Gastroesophageal sphincter (tissue), 3 donors: ENCODE measurements around the gene C8A.

Experiments
- EP300 ChIP-seq: sonication (generic); formaldehyde crosslinking; IDR thresholded peaks from one replicate; pipeline ENCODE4 v1.6.1; 2017; ENCODE audit warnings: antibody characterized with exemption, mild to moderate bottlenecking
- POLR2A ChIP-seq, 2 donors: fragments of 450-650 bp; IDR thresholded peaks; one replicate each; pipeline ENCODE4 v1.6.1; 2017; ENCODE audit warnings: antibody characterized with exemption in 2 of 2, mild to moderate bottlenecking in 2 of 2, moderate library complexity in 1 of 2
- POLR2AphosphoS5 ChIP-seq: sonication (generic); formaldehyde crosslinking; IDR thresholded peaks from one replicate; pipeline ENCODE4 v1.6.1; 2017; ENCODE audit warnings: antibody characterized with exemption
- TF ChIP-seq, protein P1 (sequence below), 4 experiments: fragments of 200-600 bp in 2 of 4; fragments of 450-650 bp in 2 of 4; sonication (generic) in 1 of 4; IDR thresholded peaks; one replicate each; pipeline ENCODE4 v1.5.1; 2017 to 2019; ENCODE audit warnings: antibody characterized with exemption in 4 of 4, mild to moderate bottlenecking in 2 of 4, moderate library complexity in 2 of 4

GRCh38 chr1:56908619-56909221 is 54.1 kb downstream of the C8A start:
- TF ChIP-seq POLR2AphosphoS5 (no peak), POLR2A (IDR thresholded peaks at IDR 0.05) (no peak), EP300 (no peak)
- TF ChIP-seq, protein P1, sequence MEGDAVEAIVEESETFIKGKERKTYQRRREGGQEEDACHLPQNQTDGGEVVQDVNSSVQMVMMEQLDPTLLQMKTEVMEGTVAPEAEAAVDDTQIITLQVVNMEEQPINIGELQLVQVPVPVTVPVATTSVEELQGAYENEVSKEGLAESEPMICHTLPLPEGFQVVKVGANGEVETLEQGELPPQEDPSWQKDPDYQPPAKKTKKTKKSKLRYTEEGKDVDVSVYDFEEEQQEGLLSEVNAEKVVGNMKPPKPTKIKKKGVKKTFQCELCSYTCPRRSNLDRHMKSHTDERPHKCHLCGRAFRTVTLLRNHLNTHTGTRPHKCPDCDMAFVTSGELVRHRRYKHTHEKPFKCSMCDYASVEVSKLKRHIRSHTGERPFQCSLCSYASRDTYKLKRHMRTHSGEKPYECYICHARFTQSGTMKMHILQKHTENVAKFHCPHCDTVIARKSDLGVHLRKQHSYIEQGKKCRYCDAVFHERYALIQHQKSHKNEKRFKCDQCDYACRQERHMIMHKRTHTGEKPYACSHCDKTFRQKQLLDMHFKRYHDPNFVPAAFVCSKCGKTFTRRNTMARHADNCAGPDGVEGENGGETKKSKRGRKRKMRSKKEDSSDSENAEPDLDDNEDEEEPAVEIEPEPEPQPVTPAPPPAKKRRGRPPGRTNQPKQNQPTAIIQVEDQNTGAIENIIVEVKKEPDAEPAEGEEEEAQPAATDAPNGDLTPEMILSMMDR (IDR thresholded peaks at IDR 0.05): no peak
